ENCODE results near the gene MRPL48. TPM values are rescaled to one million over a fixed set of nuclear protein-coding genes. Genes with fewer than 3 reads are reported as not detected.

MRPL48 gene
- total RNA-seq, 1 donor from 2014 or later: 29.3 TPM

- Mint-ChIP-seq H3K9me3 (no peaks in the 10 kb centered on the region), H3K27ac (no peak overlapping the region), H3K4me3 (no peak overlapping the region), H3K27me3 (ENCODE audit: low read depth) (no peaks in the 10 kb centered on the region), H3K36me3 (peaks cover 10% of the 10 kb centered on the region), H3K4me1 (peaks cover 8% of the 10 kb centered on the region)
- DNase-seq (ENCODE audit: low spot score in 2 of 2, unreplicated experiment in 2 of 2): no peak
- TF ChIP-seq CTCF (IDR thresholded peaks at IDR 0.05; ENCODE audit: unreplicated experiment): no peak
These were observed 82.6 kb downstream of the MRPL48 start for GRCh38 chr11:73870261-73870660.

- no peak for TF ChIP-seq CTCF (IDR thresholded peaks at IDR 0.05; ENCODE audit: unreplicated experiment)
- Mint-ChIP-seq H3K27ac (no peak overlapping the region), H3K4me3 (no peak overlapping the region), H3K4me1 (peaks cover 24% of the 10 kb centered on the region), H3K27me3 (ENCODE audit: low read depth) (no peaks in the 10 kb centered on the region), H3K9me3 (no peaks in the 10 kb centered on the region), H3K36me3 (peaks cover 10% of the 10 kb centered on the region)
- no peak for DNase-seq (ENCODE audit: low spot score in 2 of 2, unreplicated experiment in 2 of 2)
These were observed 85.2 kb downstream of the MRPL48 start for GRCh38 chr11:73872749-73873357.

GRCh38 chr11:73875380-73875779 is 87.7 kb downstream of the MRPL48 start:
- no peak for DNase-seq (ENCODE audit: low spot score in 2 of 2, unreplicated experiment in 2 of 2)
- H3K4me1 Mint-ChIP-seq: peaks cover 25% of the 10 kb centered on the region
- H3K27ac Mint-ChIP-seq: peak overlapping the region; percentile 99

GRCh38 chr11:73875840-73876239 is 88.2 kb downstream of the MRPL48 start:
- Mint-ChIP-seq H3K36me3 (peaks cover 10% of the 10 kb centered on the region), H3K27ac (peak overlapping the region; percentile 99), H3K9me3 (no peaks in the 10 kb centered on the region), H3K4me3 (peak overlapping the region; percentile 97), H3K27me3 (ENCODE audit: low read depth) (no peaks in the 10 kb centered on the region), H3K4me1 (peaks cover 25% of the 10 kb centered on the region)
- no peak for TF ChIP-seq CTCF (IDR thresholded peaks at IDR 0.05; ENCODE audit: unreplicated experiment)
- no peak for DNase-seq (ENCODE audit: low spot score in 2 of 2, unreplicated experiment in 2 of 2)

More at GRCh38 chr11:73875380-73875779, 87.7 kb downstream of the MRPL48 start:
- peaks cover 10% of the 10 kb centered on the region for H3K36me3 Mint-ChIP-seq
- H3K4me3 Mint-ChIP-seq: peak overlapping the region; percentile 97
- H3K9me3 Mint-ChIP-seq: no peaks in the 10 kb centered on the region
- no peak for TF ChIP-seq CTCF (IDR thresholded peaks at IDR 0.05; ENCODE audit: unreplicated experiment)
- H3K27me3 Mint-ChIP-seq (ENCODE audit: low read depth): no peaks in the 10 kb centered on the region

- H3K27ac Mint-ChIP-seq: peak within 1 kb of the TSS; percentile 99
- peaks cover 25% of the 10 kb centered on the region for H3K4me1 Mint-ChIP-seq
- H3K4me3 Mint-ChIP-seq: peak within 1 kb of the TSS; percentile 97
These were observed 89.0 kb downstream of the MRPL48 start, which contains the start of the genes COA4 and PAAF1 for GRCh38 chr11:73876424-73877310. COA4 (minus strand) TSS chr11:73876846; CDS start chr11:73873378, 3,468 bp downstream. PAAF1 (plus strand) TSS chr11:73876999; CDS start chr11:73877022, 23 bp downstream.

More at GRCh38 chr11:73876424-73877310, 89.0 kb downstream of the MRPL48 start, which contains the start of the genes COA4 and PAAF1:
- peaks cover 8% of the 10 kb centered on the region for H3K36me3 Mint-ChIP-seq
- TF ChIP-seq CTCF (IDR thresholded peaks at IDR 0.05; ENCODE audit: unreplicated experiment): no peak
- no peaks in the 10 kb centered on the region for H3K9me3 Mint-ChIP-seq
- peak; percentile 88 to 92 for DNase-seq (ENCODE audit: low spot score in 2 of 2, unreplicated experiment in 2 of 2)
- no peaks in the 10 kb centered on the region for H3K27me3 Mint-ChIP-seq (ENCODE audit: low read depth)

Data from mesothelial cell of epicardium (in vitro differentiated cells).